Natural killer cell (primary cell): ENCODE measurements around the gene MYLK. TPM values are rescaled to one million over a fixed set of nuclear protein-coding genes. Genes with fewer than 3 reads are reported as not detected.

Source experiments
- ATAC-seq, 3 donors: fragments of 150-1000 bp in 2 of 3; fragments of 200-7000 bp in 1 of 3; cut with Tn5 transposase; 1 replicate in 1 of 3; 2 replicates in 2 of 3; pipeline ENCODE4 v1.10.0; 2021; ENCODE audit warnings: mild to moderate bottlenecking in 2 of 3, moderate library complexity in 2 of 3
- DNase-seq, 2 donors: peaks; one replicate each; pipeline versions ENCODE4 v3.0.0 to v3.0.0-alpha.2; 2013 to 2021; ENCODE audit warnings: mixed read lengths in 1 of 2
- H3K27ac ChIP-seq: one replicate; pipeline ENCODE4 v1.5.1; 2013; ENCODE audit warnings: mild to moderate bottlenecking, low read length
- H3K27me3 ChIP-seq: one replicate; pipeline ENCODE4 v1.6.1; 2013; ENCODE audit warnings: low read length; ENCODE audit not compliant: control insufficient read depth, insufficient read depth
- H3K36me3 ChIP-seq: one replicate; pipeline ENCODE4 v1.6.1; 2013; ENCODE audit warnings: low read length; ENCODE audit not compliant: control insufficient read depth, insufficient read depth
- H3K4me1 ChIP-seq: one replicate; pipeline ENCODE4 v1.6.1; 2013; ENCODE audit warnings: low read length; ENCODE audit not compliant: control insufficient read depth, insufficient read depth
- H3K4me3 ChIP-seq: one replicate; pipeline ENCODE4 v1.5.1; 2013; ENCODE audit warnings: low read length
- H3K9me3 ChIP-seq: one replicate; pipeline ENCODE4 v1.6.1; 2013; ENCODE audit warnings: low read length; ENCODE audit not compliant: control insufficient read depth, insufficient read depth
- H3K27ac Mint-ChIP-seq, 2 donors: one replicate each; pipeline ENCODE4 v1.8.0; 2022; ENCODE audit warnings: mild to moderate bottlenecking in 2 of 2, mixed read lengths in 2 of 2, moderate library complexity in 1 of 2
- H3K27me3 Mint-ChIP-seq, 2 donors: one replicate each; pipeline ENCODE4 v1.8.0; 2022; ENCODE audit warnings: low read depth in 2 of 2, mixed read lengths in 2 of 2
- H3K36me3 Mint-ChIP-seq: one replicate; pipeline ENCODE4 v1.8.0; 2022; ENCODE audit warnings: mixed read lengths
- H3K4me1 Mint-ChIP-seq, 2 donors: one replicate each; pipeline ENCODE4 v1.8.0; 2022; ENCODE audit warnings: mixed read lengths in 2 of 2
- H3K4me3 Mint-ChIP-seq: one replicate; pipeline ENCODE4 v1.8.0; 2022; ENCODE audit warnings: mild to moderate bottlenecking, moderate library complexity, mixed read lengths
- H3K9me3 Mint-ChIP-seq, 2 donors: one replicate each; pipeline ENCODE4 v1.8.0; 2022; ENCODE audit warnings: mixed read lengths in 2 of 2
- WGBS: methylation state at CpG from one replicate; pipeline ENCODE4 v1.1.7; 2013; ENCODE audit warnings: missing lambda C conversion rate; ENCODE audit not compliant: insufficient coverage; 5-methylcytosine and 5-hydroxymethylcytosine counted together
- intact Hi-C: fragments of 100-400 bp; cut with micrococcal nuclease; formaldehyde crosslinking; loops from one replicate; pipeline ENCODE4 v1.14.2; 2022
- total RNA-seq, 4 donors: library from RNA; stranded (reverse); fragments of 120-200 nt in 1 of 4; gene quantifications; one replicate each; pipeline versions ENCODE4 v1.2.3 to v1.2.4, GENCODE V29; 2013 to 2022
- TF ChIP-seq, protein P1 (sequence below): fragments of 200-600 bp; IDR thresholded peaks from one replicate; pipeline ENCODE4 v1.8.0; 2022; ENCODE audit warnings: antibody characterized with exemption

MYLK gene
- total RNA-seq, 3 donors from 2014 or later (not counting 1 experiment from before 2014, with no cell fraction given): 0.39 to 5.4 (median 3.4) TPM

DNA sequence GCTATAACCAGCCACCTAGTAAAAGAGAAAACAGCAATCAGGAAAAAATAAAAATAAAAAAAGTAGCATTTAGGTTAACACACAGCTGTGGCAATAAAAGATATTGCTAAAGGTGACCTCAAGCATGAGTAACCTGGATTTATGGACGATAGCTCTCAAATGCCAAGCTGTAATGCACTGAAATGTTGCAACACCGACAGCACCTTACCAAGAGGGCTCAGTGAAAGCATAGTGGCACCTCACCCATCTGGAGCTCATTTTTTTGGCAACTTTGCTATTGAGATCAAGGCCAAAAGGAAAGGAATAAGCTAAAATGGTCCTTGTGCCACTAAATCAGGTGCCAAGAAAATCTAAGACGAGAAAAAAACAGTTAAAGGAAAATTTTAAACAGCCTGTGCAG is 301.8 kb downstream of the MYLK start:
- Mint-ChIP-seq H3K9me3 (no peaks in the 10 kb centered on the region), H3K36me3 (no peaks in the 10 kb centered on the region), H3K27me3 (no peaks in the 10 kb centered on the region), H3K4me3 (peak overlapping the region; percentile 50), H3K27ac (no peak overlapping the region), H3K4me1 (peaks cover 15 to 18% of the 10 kb centered on the region in 2 donors)
- H3K27me3 ChIP-seq: no peaks in the 10 kb centered on the region
- H3K4me3 ChIP-seq: no peak overlapping the region
- peaks cover 26% of the 10 kb centered on the region for H3K36me3 ChIP-seq
- no peak overlapping the region for H3K27ac ChIP-seq
- DNase-seq (no peak), ATAC-seq (no peak)
- intact Hi-C loops: loop anchor here (10.0 kb wide), 1 partner anchor 1168 kb away; the partner anchor contains the start of gene WDR5B
- H3K4me1 ChIP-seq: peaks cover 13% of the 10 kb centered on the region
- TF ChIP-seq, protein P1, sequence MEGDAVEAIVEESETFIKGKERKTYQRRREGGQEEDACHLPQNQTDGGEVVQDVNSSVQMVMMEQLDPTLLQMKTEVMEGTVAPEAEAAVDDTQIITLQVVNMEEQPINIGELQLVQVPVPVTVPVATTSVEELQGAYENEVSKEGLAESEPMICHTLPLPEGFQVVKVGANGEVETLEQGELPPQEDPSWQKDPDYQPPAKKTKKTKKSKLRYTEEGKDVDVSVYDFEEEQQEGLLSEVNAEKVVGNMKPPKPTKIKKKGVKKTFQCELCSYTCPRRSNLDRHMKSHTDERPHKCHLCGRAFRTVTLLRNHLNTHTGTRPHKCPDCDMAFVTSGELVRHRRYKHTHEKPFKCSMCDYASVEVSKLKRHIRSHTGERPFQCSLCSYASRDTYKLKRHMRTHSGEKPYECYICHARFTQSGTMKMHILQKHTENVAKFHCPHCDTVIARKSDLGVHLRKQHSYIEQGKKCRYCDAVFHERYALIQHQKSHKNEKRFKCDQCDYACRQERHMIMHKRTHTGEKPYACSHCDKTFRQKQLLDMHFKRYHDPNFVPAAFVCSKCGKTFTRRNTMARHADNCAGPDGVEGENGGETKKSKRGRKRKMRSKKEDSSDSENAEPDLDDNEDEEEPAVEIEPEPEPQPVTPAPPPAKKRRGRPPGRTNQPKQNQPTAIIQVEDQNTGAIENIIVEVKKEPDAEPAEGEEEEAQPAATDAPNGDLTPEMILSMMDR: no peak
- no peaks in the 10 kb centered on the region for H3K9me3 ChIP-seq
- 94% methylated on average over 3 of the region's 3 CpGs for WGBS

DNA sequence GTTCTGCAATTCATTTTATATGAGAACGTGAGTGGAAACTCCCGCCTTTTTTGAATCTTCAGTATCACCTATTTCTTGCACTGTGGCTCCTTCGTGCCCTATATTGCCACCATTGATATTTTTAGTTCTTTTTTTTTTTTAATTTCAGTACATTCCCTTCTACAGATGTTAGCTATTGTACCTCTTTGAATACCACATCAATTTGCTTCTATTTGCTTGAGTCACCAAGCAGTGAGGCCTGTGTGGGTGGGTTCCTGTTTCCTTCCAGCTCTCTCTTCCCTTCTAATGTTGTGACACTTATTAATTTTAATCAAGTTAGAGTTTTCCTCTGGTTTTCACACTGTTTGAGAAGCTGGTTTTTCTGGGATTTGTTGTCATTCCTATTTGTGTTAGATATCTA is 308.0 kb downstream of the MYLK start:
- no peak for ATAC-seq
- DNase-seq: no peak
- peaks cover 8% of the 10 kb centered on the region for H3K36me3 Mint-ChIP-seq

GRCh38 chr3:123571973-123572365 is 312.2 kb downstream of the MYLK start:
- peaks cover 19% of the 10 kb centered on the region in 2 donors for H3K4me1 Mint-ChIP-seq
- TF ChIP-seq, protein P1: no peak

More for the DNA sequence above, 308.0 kb downstream of the MYLK start:
- Mint-ChIP-seq H3K9me3 (no peaks in the 10 kb centered on the region), H3K4me1 (peaks cover 4 to 10% of the 10 kb centered on the region in 2 donors), H3K4me3 (no peak overlapping the region), H3K27ac (no peak overlapping the region), H3K27me3 (no peaks in the 10 kb centered on the region)
- peaks cover 23% of the 10 kb centered on the region for H3K36me3 ChIP-seq
- TF ChIP-seq, protein P1: no peak
- no peak overlapping the region for H3K27ac ChIP-seq
- H3K4me1 ChIP-seq: no peaks in the 10 kb centered on the region
- intact Hi-C loops: no loop called here
- WGBS: 68% methylated on average over 3 of the region's 3 CpGs
- no peaks in the 10 kb centered on the region for H3K27me3 ChIP-seq
- no peak overlapping the region for H3K4me3 ChIP-seq
- H3K9me3 ChIP-seq: no peaks in the 10 kb centered on the region

More at GRCh38 chr3:123571973-123572365, 312.2 kb downstream of the MYLK start:
- Histone ChIP-seq H3K36me3 (peaks cover 2% of the 10 kb centered on the region), H3K9me3 (no peaks in the 10 kb centered on the region), H3K4me1 (no peaks in the 10 kb centered on the region), H3K4me3 (no peak overlapping the region), H3K27ac (no peak overlapping the region), H3K27me3 (no peaks in the 10 kb centered on the region)
- no peak for ATAC-seq
- no peaks in the 10 kb centered on the region for H3K9me3 Mint-ChIP-seq
- DNase-seq: no peak
- no peaks in the 10 kb centered on the region for H3K27me3 Mint-ChIP-seq
- no peak overlapping the region for H3K4me3 Mint-ChIP-seq
- no peak overlapping the region for H3K27ac Mint-ChIP-seq
- H3K36me3 Mint-ChIP-seq: peaks cover 8% of the 10 kb centered on the region
- WGBS: 67% methylated on average over 2 of the region's 2 CpGs
- intact Hi-C loops: no loop called here
